Body of pancreas (tissue), 4 donors: ENCODE measurements around the gene DOCK2.

Source experiments
- POLR2A ChIP-seq, 3 donors: fragments of 450-650 bp; IDR thresholded peaks; one replicate each; pipeline ENCODE4 v1.6.1; 2016; ENCODE audit warnings: antibody characterized with exemption in 3 of 3, mild to moderate bottlenecking in 2 of 3
- TF ChIP-seq, protein P1 (sequence below), 7 experiments: fragments of 450-650 bp in 4 of 7; fragments of 200-600 bp in 3 of 7; sonication (generic) in 3 of 7; IDR thresholded peaks; one replicate each; pipeline ENCODE4 v1.5.1; 2016 to 2019; ENCODE audit warnings: antibody characterized with exemption in 7 of 7

DNA sequence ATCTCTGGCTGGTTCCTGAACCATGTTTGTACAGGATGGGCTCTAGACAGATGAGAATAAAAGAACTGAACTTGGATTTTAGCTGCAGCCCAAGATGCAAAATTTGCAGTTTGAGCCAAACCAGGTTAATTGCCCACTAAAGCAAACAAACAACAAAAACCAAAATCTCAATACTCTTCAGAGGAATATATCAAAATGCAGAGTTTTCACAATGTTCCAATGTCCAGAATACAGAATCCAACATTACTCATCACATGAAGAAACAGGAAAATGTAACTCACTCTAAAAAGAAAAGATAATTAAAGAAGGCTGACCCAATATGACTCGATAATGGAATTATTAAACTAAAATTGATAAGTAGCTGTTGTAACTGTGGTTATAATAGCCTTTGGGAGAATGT is 489.0 kb downstream of the DOCK2 start:
- TF ChIP-seq, protein P1, sequence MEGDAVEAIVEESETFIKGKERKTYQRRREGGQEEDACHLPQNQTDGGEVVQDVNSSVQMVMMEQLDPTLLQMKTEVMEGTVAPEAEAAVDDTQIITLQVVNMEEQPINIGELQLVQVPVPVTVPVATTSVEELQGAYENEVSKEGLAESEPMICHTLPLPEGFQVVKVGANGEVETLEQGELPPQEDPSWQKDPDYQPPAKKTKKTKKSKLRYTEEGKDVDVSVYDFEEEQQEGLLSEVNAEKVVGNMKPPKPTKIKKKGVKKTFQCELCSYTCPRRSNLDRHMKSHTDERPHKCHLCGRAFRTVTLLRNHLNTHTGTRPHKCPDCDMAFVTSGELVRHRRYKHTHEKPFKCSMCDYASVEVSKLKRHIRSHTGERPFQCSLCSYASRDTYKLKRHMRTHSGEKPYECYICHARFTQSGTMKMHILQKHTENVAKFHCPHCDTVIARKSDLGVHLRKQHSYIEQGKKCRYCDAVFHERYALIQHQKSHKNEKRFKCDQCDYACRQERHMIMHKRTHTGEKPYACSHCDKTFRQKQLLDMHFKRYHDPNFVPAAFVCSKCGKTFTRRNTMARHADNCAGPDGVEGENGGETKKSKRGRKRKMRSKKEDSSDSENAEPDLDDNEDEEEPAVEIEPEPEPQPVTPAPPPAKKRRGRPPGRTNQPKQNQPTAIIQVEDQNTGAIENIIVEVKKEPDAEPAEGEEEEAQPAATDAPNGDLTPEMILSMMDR (IDR thresholded peaks at IDR 0.05): no peak
- no peak for TF ChIP-seq POLR2A (IDR thresholded peaks at IDR 0.05)
